HG03354 (cell line): Measurements from ENCODE around the gene OAS2.
"Not testable (repeated sequence)": the region's sequence is repeated elsewhere in the genome, so short reads cannot be mapped to it uniquely, and the experiment has no call there.

Experiments
- ATAC-seq: cut with Tn5 transposase; IDR thresholded peaks from one replicate; pipeline ENCODE4 v1.9.1; 2021; ENCODE audit warnings: mild to moderate bottlenecking; ENCODE audit not compliant: unreplicated experiment, poor library complexity, severe bottlenecking

OAS2 gene

DNA sequence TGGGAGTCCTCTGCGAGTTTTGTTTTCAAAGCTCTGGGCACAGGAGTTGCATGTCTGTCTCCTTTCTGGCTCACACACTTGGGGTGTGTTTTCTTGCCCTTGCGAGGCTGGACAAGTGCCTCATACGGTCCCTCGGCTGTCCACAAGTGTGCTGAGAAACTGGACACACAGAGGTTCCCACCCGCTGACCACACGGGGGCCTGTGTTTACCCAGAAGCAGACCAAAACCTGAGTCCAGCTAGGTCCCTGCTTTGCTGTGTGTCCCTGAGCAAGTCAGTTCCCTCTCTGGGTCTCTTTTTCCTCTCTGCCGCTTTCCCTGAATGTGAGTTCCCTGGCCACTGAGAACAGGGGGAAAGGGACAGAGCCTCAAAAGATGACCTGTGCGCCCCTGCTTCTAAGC, 678 bp upstream of the OAS2 start:
- no peak for ATAC-seq

DNA sequence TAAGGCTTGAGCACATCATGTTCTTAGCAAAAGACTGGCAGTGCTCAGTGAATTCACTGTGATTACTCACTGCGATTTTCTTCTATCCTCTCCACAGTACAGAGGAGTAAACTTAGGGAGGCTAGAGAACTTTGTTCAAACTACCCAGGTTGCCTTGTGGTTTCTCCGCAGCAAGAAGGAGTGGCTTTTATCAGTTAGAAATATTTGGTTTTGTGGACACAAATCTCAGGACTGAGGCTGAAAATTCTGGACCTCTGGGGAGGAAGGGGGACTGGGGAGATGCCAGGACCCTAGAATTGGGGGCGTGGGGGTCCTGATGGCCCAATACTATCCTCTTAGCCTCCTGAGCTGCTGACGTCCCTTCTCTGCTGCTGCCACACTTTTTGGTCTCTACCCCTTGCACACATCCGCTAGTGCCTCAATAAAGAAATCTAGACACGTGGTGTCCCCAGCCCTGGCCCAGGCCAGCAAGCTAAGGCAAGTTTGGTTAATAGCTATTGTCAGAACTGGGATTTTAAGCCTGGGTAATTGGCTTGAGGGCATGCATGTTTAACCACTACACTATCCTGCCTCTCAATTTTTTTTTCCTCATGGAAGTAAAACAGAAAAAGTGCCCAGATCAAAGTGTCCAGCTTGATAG, 842 bp downstream of the OAS2 start:
- ATAC-seq: no peak

DNA sequence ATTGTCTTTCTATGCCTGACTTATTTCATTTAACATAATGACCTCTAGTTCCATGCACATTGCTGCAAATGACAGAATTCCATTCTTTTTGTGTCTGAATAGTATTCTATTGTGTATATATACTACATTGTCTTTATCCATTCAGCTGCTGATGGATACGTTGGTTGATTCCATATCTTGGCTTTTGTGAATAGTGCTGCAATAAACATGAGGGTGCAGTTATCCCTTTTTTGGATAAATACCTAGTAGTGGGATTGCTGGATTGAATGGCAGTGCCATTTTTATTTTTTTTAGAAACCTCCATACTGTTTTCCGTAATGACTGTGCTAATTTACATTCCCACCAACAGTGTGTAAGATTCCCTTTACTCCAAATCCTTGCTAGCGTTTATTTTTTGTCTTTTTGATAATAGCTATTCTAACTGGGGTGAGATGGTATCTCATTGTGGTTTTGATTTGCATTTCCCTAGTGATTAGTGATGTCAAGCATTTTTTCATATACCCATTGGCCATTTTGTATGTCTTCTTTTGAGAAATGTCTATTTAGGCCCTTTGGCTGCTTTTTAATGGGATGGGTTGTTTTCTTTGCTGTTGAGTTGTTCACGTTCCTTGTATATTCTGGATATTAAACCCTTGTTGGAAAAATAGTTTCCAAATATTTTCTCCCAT, 2.3 kb downstream of the OAS2 start:
- no peak for ATAC-seq

DNA sequence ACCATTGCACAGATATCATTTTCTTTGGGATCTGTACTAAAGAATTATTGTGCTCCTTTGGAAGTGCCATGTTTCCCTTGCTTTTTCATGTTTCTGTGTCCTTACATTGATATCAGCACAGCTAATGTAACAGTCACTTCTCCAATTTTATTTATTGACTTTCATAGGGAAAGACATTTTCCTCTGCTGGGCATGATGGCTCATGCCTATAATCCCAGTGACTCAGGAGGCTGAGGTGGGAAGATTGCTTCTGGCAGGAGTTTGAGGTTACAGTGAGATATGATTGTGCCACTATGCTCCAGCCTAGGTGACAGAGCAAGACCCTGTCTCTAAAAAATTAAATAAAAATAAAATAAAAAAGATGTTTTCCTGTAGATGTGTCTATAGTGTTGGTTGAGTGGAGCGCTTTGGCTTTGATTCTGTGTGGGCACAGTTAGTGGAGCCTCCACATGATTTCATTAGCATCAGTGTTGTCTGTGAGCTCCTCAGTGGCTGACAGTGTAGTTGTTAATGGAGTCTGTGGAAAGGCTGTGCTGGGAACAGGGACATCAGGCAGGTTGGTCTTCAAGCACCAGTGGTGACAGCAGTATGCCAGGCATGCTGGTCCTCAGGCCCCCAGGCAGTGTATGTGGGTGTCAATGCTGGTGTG, 7.4 kb downstream of the OAS2 start:
- ATAC-seq: no peak

DNA sequence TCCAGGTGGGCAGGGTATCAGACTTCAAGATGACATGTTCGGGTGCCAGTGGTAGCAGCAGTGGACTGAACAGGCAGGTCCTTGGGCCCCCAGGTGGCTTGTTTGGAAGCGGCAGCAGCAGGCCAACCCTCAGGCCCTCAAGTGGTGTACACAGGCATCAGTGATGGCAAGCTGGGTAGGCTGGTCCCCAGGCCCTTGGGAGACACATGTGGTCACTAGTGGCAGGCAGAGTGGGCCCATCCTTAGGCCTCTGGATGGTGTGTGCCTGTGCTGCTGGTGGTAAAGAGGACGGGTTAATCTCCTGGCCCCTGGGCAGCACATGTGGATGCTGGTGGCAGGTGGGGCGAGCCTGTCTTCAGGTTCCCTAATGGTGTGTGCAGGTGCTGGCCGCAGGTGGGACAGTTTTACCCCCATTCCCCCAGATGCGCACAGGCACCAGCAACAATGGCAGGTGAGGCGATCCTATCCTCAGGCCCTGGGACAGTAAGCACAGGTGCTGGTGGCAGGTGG, 8.0 kb downstream of the OAS2 start:
- no peak for ATAC-seq

DNA sequence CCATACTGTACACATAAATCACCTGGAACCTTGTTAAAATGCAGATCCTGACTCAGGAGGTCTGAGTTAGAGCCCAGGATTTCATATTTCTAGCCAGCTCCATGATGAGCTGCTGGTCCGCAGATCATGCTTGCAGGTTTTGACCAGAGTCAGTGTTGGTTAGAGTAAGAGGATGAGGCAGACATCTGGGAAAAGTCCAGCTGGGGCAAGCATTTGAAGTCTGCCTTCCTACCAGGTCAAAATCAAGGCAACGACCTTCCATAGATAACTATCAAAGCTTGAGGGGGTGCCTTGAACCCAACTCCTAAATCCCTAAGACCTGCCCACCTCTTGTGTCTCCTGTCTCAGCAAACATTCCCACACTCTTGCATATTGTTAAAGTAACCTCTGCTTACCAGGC, 9.2 kb downstream of the OAS2 start:
- ATAC-seq: no peak

DNA sequence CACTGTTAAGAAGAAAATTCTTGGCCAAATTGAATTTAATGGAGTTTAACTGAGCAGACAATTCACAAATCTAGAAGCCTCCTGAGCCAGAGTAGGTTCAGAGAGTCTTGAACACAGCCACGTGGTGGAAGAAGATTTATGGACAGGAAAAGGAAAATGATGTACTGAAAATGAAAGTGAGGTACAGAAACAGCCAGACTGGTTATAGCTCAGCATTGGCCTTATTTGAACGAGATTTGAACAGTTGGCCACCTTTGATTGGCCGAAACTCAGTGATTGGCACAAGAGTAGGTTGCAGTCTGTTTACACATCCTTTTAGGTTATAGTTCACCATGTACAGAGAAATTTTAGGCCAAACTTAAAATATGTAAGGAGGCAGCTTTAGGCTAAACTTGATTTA, 9.9 kb downstream of the OAS2 start:
- ATAC-seq: peak; percentile 57

DNA sequence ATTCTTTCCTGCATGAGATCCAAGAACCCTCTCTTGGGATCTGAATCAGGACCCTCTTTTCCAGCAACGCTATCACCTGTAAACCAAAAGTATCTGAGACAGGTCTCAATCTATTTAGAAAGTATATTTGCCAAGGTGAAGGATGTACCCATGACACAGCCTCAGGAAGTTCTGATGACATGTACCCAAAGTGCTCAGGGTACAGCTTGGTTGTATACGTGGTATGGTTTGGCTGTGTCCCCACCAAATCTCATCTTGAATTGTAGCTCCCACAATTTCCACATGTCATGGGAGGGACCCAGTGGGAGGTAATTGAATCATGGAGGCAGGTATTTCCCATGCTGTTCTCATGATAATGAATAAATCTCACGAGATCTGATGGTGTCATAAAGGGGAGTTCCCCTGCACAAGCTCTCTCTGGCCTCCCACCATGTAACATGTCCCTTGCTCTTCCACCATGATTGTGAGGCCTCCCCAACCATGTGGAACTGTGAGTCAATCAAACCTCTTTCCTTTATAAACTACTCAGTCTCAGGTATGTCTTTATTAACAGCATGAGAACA, 10.6 kb downstream of the OAS2 start:
- ATAC-seq: not testable (repeated sequence)

DNA sequence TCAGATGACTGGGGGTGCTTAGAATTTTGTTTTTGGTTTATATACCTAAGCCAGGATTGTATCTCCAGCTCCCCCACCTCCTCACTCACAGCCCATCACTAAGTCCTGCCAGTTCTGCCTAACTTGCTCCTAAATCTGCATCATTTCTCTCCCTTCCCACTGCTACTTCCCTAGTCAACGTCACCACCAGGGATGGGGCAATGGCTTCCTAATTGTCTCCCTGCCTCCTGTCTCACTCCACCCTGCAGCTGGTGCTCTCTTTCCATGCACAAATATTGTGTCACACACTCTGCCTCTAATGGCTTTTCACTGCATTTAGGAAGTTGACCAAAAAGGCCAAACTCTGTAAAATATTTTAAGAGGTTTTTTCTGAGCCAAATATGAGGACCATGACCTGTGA, 11.5 kb downstream of the OAS2 start:
- no peak for ATAC-seq

DNA sequence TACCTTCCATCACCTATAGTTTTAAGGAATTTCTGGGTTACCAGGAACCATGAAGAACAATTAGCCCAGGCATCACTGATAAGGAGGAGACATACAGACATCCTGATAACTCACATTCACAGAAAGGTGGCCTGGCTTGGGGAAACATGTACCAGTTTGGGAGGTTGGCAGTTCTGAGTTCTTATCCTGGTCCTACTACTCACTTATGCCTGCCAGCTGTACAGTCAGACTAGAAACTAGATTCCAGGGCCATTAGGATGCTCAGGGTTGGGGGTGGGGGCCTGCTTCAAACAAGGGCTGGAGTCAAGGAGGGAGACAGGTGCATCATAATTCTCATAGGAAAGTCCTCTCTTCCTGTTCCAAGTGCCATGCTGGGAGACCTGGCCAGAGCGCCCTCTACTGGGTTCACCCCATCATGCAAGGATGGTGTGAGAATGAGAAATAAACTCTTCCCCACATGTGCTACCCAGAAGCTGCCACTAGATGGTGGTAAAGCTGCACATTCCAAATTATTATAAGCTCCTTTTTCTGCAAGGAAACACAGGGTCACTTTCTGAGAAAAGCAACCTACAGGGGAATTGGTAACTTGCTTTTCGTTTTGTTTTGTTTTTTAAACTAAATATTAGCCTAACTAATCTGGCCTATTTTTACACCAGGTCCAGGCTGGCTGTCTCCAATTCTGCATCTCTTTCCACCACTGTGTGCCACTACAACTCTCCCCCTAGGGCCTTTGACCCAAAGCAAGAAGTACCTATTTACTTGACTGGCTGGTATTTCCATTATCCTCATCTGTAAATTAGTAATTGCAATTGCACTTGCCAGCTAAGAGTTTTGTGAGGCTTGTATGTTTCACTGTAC, 14.5 kb downstream of the OAS2 start:
- ATAC-seq: no peak

DNA sequence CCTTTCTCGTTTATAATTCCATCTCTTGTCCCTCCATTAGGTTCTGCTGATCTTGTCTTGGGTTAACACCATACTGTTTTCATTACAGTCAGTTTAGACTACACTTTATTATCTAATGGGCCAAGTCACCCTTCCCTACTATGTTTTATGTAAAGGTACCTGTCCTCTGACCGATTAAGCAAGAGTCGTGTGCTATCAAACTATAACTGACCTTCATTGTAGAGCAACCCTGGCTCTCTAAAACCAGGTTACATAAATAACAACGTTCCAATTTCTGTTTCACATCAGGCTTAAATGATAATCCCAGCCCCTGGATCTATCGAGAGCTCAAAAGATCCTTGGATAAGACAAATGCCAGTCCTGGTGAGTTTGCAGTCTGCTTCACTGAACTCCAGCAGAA, 16.7 kb downstream of the OAS2 start:
- no peak for ATAC-seq

DNA sequence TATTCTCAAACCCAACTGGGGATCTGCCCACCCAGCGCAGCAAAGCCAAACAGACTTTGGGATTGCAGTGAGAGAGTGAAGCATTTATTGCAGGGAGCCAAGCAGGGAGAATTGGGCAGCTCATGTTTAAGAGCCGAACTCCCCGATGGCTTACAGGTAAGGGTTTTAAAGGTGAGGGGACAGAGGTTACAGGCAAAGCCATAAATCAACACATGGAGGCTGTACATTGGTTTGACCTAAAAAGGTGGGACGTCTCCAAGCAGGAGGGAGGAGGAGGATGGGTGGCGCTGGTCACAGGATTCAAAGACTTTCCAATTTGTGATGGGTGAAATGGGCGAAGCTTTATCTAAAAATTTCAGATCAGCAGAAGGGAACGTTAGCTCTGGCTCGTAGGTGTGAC, 18.2 kb downstream of the OAS2 start:
- ATAC-seq: no peak

DNA sequence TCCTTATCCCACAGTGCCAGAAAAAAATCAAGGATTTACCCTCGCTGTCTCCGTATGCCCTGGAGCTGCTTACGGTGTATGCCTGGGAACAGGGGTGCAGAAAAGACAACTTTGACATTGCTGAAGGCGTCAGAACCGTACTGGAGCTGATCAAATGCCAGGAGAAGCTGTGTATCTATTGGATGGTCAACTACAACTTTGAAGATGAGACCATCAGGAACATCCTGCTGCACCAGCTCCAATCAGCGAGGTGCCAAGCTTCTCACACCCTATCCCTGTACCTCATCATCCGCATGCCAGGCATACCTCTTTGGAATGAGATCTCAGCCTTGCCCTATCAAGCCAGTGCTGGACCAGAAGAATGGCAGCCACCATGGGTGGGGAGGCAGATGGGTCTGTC, 19.2 kb downstream of the OAS2 start:
- no peak for ATAC-seq

DNA sequence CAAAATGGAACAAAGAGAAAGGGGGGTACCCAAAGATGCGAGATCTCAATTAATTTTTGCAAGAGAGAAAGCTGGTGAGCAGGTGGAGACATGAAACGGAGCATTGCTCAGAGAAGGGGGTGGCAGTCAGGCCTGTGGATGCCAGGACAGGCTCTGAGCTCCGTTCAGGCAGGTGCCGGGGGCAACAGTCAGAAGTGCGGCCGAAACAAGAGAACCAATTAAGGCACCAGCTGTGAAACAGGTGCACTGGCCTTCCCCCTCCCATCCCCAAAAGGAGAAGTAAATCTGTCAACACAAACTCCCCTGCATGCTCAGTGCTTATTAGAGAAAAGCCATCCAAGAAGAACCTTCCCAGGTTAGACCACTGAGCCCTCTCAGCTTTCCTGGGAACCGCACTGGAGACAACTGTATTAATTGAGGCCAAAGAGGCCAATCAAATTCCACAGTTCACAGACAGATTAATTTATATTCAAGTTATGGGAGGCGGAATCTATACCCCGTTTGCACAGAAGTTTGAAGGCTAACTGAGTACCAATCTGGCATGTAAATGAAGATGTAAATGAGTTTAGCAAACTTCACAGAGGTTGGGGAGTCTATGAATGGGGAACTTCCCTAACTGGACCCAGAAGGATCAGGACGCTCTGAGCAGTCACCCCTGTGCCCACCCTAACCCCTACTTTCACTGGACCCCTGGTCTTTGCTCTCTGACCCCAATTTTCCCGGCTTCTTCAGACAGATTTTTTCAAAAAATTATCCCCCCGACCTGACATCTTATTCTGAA, 20.9 kb downstream of the OAS2 start:
- ATAC-seq: peak; percentile 98

DNA sequence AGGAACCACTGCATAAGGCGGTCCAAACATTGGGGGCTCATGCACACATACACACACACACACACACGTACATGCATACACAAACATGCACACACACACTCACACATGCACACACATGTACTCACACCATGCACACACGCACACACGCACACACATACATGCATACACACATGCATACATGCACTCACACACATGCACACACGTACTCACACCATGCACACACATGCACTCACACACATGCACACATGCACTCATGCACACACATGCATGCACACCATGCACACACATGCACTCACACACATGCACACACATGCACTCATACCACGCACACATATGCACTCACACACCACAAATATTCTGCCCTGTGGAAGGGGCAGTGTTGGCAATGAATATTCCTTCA, 22.1 kb downstream of the OAS2 start:
- ATAC-seq: no peak

DNA sequence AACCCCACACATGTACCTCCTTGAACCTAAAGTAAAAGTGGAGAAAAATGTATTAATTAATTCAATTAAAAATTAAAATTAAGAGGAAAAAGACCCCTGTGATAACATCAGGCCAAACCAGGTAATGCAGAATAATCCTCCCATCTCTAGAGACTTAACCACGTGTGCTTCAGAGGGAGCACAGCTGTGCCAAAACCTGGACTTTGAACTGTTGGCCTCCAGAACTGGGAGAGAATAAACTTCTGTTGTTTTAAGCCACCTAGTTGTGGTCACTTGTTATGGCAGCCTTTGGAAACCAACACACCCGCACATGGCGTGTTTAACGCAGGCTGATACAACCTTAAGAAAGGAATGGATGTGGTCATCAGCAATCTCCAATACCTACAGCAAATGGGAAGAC, 23.8 kb downstream of the OAS2 start:
- ATAC-seq: no peak

DNA sequence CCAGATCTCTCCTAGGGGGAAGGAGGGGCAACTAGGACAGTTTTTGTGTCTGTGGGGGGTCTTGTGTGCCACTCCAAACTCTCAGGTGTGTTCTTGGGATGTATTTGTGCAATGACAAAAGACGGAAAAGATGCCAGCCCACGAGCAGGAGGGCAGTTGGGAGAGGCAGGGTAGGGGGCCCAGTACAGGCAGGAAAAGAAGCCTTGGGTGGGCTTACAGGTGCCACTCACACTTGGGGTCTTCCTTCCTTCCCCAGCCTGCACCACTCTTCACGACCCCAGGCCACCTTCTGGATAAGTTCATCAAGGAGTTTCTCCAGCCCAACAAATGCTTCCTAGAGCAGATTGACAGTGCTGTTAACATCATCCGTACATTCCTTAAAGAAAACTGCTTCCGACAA, 24.4 kb downstream of the OAS2 start:
- no peak for ATAC-seq

DNA sequence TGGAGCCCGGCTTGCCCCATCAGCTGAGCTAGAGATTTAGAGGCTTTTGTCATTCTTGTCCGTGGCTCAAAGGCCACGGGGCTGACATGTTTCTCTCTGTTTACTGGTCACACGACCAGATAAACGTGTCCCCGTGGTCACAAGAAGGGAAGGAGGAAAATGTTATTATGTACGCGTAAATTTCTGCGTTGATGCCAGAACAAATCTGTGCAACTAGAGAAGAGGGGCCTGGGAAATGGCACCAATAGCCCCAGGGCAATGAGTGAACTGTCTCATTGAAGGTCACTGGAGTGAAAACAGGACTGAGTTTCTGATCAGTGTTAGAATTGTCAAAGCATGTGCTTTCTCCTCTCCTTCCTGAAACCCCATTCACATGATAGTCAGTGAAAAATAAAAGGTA, 25.3 kb downstream of the OAS2 start:
- no peak for ATAC-seq

DNA sequence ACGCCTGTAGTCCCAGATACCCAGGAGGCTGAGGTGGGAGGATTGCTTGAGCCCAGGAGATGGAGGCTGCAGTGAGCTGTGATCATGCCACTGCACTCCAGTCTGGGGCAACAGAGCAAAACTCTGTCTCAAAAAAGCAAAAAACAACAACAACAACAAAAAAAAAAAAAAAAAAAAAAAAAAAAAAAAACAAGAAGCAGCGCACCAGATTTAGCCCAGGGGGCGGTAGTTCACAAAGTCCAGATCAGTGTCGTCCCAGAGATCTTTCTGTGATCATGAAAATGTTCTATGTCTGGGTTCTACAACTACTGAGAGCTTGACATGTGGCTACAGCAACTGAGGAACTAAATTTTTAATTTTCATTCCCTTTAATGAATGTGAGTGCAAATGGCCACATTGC, 27.4 kb downstream of the OAS2 start:
- no peak for ATAC-seq
